H9 (cell line): Measurements from ENCODE around the gene PLEK2. TPM values are rescaled to one million over a fixed set of nuclear protein-coding genes. Genes with fewer than 3 reads are reported as not detected.
"Not testable (repeated sequence)": the region's sequence is repeated elsewhere in the genome, so short reads cannot be mapped to it uniquely, and the experiment has no call there.

Source experiments
- DNase-seq: peaks from one replicate; pipeline ENCODE4 v3.0.0-alpha.2; 2017
- H2AFZ ChIP-seq: one replicate; pipeline ENCODE4 v1.6.1; 2013; ENCODE audit warnings: mild to moderate bottlenecking, low read length, control low read depth, moderate library complexity
- H2AK5ac ChIP-seq: 2 replicates; pipeline ENCODE4 v1.6.1; 2013; ENCODE audit warnings: low read length, control low read depth, mixed read lengths; ENCODE audit not compliant: insufficient read length
- H2BK120ac ChIP-seq: one replicate; pipeline ENCODE4 v1.6.1; 2013; ENCODE audit warnings: low read depth, mild to moderate bottlenecking, low read length, control low read depth, inconsistent platforms; ENCODE audit not compliant: poor library complexity, severe bottlenecking
- H2BK12ac ChIP-seq: 2 replicates; pipeline ENCODE4 v1.6.1; 2013; ENCODE audit warnings: low read length, control low read depth, mixed read lengths, low read depth; ENCODE audit not compliant: insufficient read length
- H2BK15ac ChIP-seq: 2 replicates; pipeline ENCODE4 v1.6.1; 2013; ENCODE audit warnings: low read depth, low read length, control low read depth
- H2BK20ac ChIP-seq: one replicate; pipeline ENCODE4 v1.6.1; 2013; ENCODE audit warnings: low read depth, mild to moderate bottlenecking, low read length, control low read depth, inconsistent platforms; ENCODE audit not compliant: poor library complexity, severe bottlenecking
- H2BK5ac ChIP-seq: 2 replicates; pipeline ENCODE4 v1.6.1; 2013; ENCODE audit warnings: low read length, control low read depth, mixed read lengths; ENCODE audit not compliant: insufficient read length
- H3K14ac ChIP-seq: 2 replicates; pipeline ENCODE4 v1.6.1; 2013; ENCODE audit warnings: low read length, control low read depth; ENCODE audit not compliant: insufficient read depth
- H3K18ac ChIP-seq: 2 replicates; pipeline ENCODE4 v1.6.1; 2013; ENCODE audit warnings: low read depth, mild to moderate bottlenecking, mixed read lengths, low read length, control low read depth; ENCODE audit not compliant: insufficient read length
- H3K23ac ChIP-seq: 2 replicates; pipeline ENCODE4 v1.6.1; 2013; ENCODE audit warnings: low read length, control low read depth, mixed read lengths, low read depth; ENCODE audit not compliant: insufficient read length
- H3K23me2 ChIP-seq: 2 replicates; pipeline ENCODE4 v1.6.1; 2013; ENCODE audit warnings: low read depth, mild to moderate bottlenecking, mixed read lengths, low read length, control low read depth; ENCODE audit not compliant: insufficient read length, poor library complexity, severe bottlenecking
- H3K27ac ChIP-seq: 2 replicates; pipeline ENCODE4 v1.5.1; 2013; ENCODE audit warnings: low read length, control low read depth, mixed read lengths, low read depth; ENCODE audit not compliant: insufficient read length
- H3K27me3 ChIP-seq: 2 replicates; pipeline ENCODE4 v1.6.1; 2013; ENCODE audit warnings: low read length, control low read depth, inconsistent platforms; ENCODE audit not compliant: insufficient read depth
- H3K4ac ChIP-seq: 2 replicates; pipeline ENCODE4 v1.6.1; 2013; ENCODE audit warnings: low read depth, mild to moderate bottlenecking, control low read depth, inconsistent platforms, low read length, moderate library complexity
- H3K4me1 ChIP-seq: 2 replicates; pipeline ENCODE4 v1.6.1; 2013; ENCODE audit warnings: low read length, control low read depth, inconsistent platforms; ENCODE audit not compliant: insufficient read depth
- H3K4me2 ChIP-seq: 2 replicates; pipeline ENCODE4 v1.6.1; 2013; ENCODE audit warnings: low read length, control low read depth, mixed read lengths; ENCODE audit not compliant: insufficient read length, insufficient read depth
- H3K56ac ChIP-seq: 2 replicates; pipeline ENCODE4 v1.6.1; 2013; ENCODE audit warnings: low read depth, mild to moderate bottlenecking, mixed read lengths, low read length, control low read depth; ENCODE audit not compliant: insufficient read length
- H3K79me1 ChIP-seq: 2 replicates; pipeline ENCODE4 v1.6.1; 2013; ENCODE audit warnings: low read depth, mild to moderate bottlenecking, moderate library complexity, low read length, control low read depth, inconsistent platforms; ENCODE audit not compliant: insufficient read depth, poor library complexity, severe bottlenecking
- H3K79me2 ChIP-seq: 2 replicates; pipeline ENCODE4 v1.6.1; 2013; ENCODE audit warnings: low read length, control low read depth, inconsistent platforms; ENCODE audit not compliant: insufficient read depth
- H3K9ac ChIP-seq: 2 replicates; pipeline ENCODE4 v1.6.1; 2013; ENCODE audit warnings: low read length, control low read depth, mixed read lengths; ENCODE audit not compliant: insufficient read length; ENCODE audit errors: extremely low read depth
- H3K9me3 ChIP-seq: one replicate; pipeline ENCODE4 v1.6.1; 2013; ENCODE audit warnings: low read depth, low read length, inconsistent platforms; ENCODE audit not compliant: control insufficient read depth
- H3T11ph ChIP-seq: one replicate; pipeline ENCODE4 v1.6.1; 2013; ENCODE audit warnings: mild to moderate bottlenecking, low read length, control low read depth, inconsistent platforms
- H4K20me1 ChIP-seq: one replicate; pipeline ENCODE4 v1.6.1; 2013; ENCODE audit not compliant: control insufficient read depth, insufficient read length, insufficient read depth
- H4K5ac ChIP-seq: 2 replicates; pipeline ENCODE4 v1.6.1; 2013; ENCODE audit warnings: low read depth, mild to moderate bottlenecking, mixed read lengths, low read length, control low read depth; ENCODE audit not compliant: insufficient read length
- H4K8ac ChIP-seq: replicated peaks from 2 replicates; pipeline ENCODE4 v1.6.1; 2013; ENCODE audit warnings: low read length, control low read depth, mixed read lengths, low read depth; ENCODE audit not compliant: insufficient read length
- H4K91ac ChIP-seq: 2 replicates; pipeline ENCODE4 v1.6.1; 2013; ENCODE audit warnings: low read depth, mild to moderate bottlenecking, moderate library complexity, mixed read lengths, low read length, control low read depth; ENCODE audit not compliant: insufficient read length
- H3K27ac Mint-ChIP-seq, 3 experiments: 2 replicates in 2 of 3; 3 replicates in 1 of 3; pipeline ENCODE4 v1.8.0; 2020 to 2021; ENCODE audit warnings: mixed read lengths in 3 of 3, mild to moderate bottlenecking in 1 of 3, moderate library complexity in 1 of 3
- H3K27me3 Mint-ChIP-seq: 2 replicates; pipeline ENCODE4 v1.8.0; 2021; ENCODE audit warnings: low read depth, mild to moderate bottlenecking, moderate library complexity, mixed read lengths
- H3K36me3 Mint-ChIP-seq, 3 experiments: 2 replicates in 2 of 3; 3 replicates in 1 of 3; pipeline ENCODE4 v1.8.0; 2020 to 2021; ENCODE audit warnings: low read depth in 3 of 3, mixed read lengths in 3 of 3; ENCODE audit not compliant: insufficient read depth in 1 of 3
- H3K4me1 Mint-ChIP-seq, 2 experiments: 2 replicates each; pipeline ENCODE4 v1.8.0; 2020; ENCODE audit warnings: mixed read lengths in 2 of 2
- H3K4me3 Mint-ChIP-seq, 2 experiments: 2 replicates in 1 of 2; 3 replicates in 1 of 2; pipeline ENCODE4 v1.8.0; 2020 to 2021; ENCODE audit warnings: mild to moderate bottlenecking in 2 of 2, mixed read lengths in 2 of 2, moderate library complexity in 1 of 2
- H3K9me3 Mint-ChIP-seq, 2 experiments: 2 replicates in 1 of 2; 3 replicates in 1 of 2; pipeline ENCODE4 v1.8.0; 2020; ENCODE audit warnings: mild to moderate bottlenecking in 2 of 2, mixed read lengths in 2 of 2, moderate library complexity in 1 of 2
- WGBS: extraction: QIAGEN DNeasy Blood & Tissue Kit; methylation state at CpG from one replicate; pipeline ENCODE4 v1.1.7; 2013; ENCODE audit warnings: missing lambda C conversion rate, low lambda C conversion rate, mixed read lengths; ENCODE audit not compliant: insufficient read length; ENCODE audit errors: extremely low coverage; 5-methylcytosine and 5-hydroxymethylcytosine counted together
- total RNA-seq: library from RNA; stranded (reverse); gene quantifications from 2 replicates; pipeline ENCODE4 v1.2.1, GENCODE V29; 2021
- TF ChIP-seq, protein P1 (sequence below): fragments of 200-600 bp; sonication (generic); conservative IDR thresholded peaks from 3 replicates; pipeline ENCODE4 v1.8.0; 2021; ENCODE audit warnings: antibody characterized with exemption, mild to moderate bottlenecking

Gene PLEK2
- total RNA-seq, 1 experiment from 2014 or later, result not detected

DNA sequence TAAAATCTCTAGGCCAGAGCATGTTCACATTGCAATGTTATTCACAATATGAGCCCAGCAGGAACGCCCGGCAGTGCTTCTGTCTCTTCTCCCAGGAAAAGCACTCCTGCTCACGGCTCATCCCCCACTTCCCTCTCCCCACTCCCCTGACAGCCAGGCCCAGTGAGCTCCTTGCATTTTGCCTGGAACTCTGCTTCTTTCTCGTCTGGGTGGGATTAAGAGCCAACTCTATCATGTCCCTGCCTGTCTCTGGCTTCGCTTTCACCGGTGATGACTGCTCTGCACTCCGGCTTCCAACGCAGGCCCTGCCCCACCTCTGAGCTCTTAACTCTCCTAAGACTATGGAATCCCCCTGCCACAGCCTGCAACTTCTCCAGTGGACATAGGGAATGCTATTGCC lies 2.5 kb downstream of the PLEK2 start:
- H3K27ac Mint-ChIP-seq, result peak overlapping the region in 1 of 3 experiments; percentile 23; a peak in 1 of 7 replicates
- H3K4me2 ChIP-seq, result no peak overlapping the region
- H3K9me3 Mint-ChIP-seq, result no peaks in the 10 kb centered on the region
- H3K18ac ChIP-seq, result no peak overlapping the region
- no peaks in the 10 kb centered on the region for H3K9me3 ChIP-seq
- H3K4me3 Mint-ChIP-seq, result no peak overlapping the region
- no peaks in the 10 kb centered on the region for H3K27me3 Mint-ChIP-seq
- H3K4me1 Mint-ChIP-seq, result peaks cover 6 to 19% of the 10 kb centered on the region in 2 experiments
- no peak overlapping the region for H2BK5ac ChIP-seq
- no peak overlapping the region for H3K14ac ChIP-seq
- TF ChIP-seq, protein P1, sequence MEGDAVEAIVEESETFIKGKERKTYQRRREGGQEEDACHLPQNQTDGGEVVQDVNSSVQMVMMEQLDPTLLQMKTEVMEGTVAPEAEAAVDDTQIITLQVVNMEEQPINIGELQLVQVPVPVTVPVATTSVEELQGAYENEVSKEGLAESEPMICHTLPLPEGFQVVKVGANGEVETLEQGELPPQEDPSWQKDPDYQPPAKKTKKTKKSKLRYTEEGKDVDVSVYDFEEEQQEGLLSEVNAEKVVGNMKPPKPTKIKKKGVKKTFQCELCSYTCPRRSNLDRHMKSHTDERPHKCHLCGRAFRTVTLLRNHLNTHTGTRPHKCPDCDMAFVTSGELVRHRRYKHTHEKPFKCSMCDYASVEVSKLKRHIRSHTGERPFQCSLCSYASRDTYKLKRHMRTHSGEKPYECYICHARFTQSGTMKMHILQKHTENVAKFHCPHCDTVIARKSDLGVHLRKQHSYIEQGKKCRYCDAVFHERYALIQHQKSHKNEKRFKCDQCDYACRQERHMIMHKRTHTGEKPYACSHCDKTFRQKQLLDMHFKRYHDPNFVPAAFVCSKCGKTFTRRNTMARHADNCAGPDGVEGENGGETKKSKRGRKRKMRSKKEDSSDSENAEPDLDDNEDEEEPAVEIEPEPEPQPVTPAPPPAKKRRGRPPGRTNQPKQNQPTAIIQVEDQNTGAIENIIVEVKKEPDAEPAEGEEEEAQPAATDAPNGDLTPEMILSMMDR, result no peak
- no peak overlapping the region for H2AK5ac ChIP-seq
- H2BK20ac ChIP-seq, result no peak overlapping the region
- H2BK15ac ChIP-seq, result no peak overlapping the region
- H3K27ac ChIP-seq, result no peak overlapping the region
- no peaks in the 10 kb centered on the region; the same call in 1 of the 2 replicates for H3K27me3 ChIP-seq
- H2BK120ac ChIP-seq, result no peak overlapping the region
- no peak overlapping the region for H3K23ac ChIP-seq
- no peaks in the 10 kb centered on the region for H3K4me1 ChIP-seq
- H3K79me2 ChIP-seq, result no peaks in the 10 kb centered on the region
- H3K23me2 ChIP-seq, result no peaks in the 10 kb centered on the region
- H3K79me1 ChIP-seq, result no peaks in the 10 kb centered on the region
- WGBS, result no CpG with 5 or more reads among the region's 8 CpGs
- H3K9ac ChIP-seq, result no peak overlapping the region
- H3K4ac ChIP-seq, result no peak overlapping the region
- H4K91ac ChIP-seq, result no peak overlapping the region
- H3T11ph ChIP-seq, result no peak overlapping the region
- no peak overlapping the region for H4K5ac ChIP-seq
- no peaks in the 10 kb centered on the region for H4K20me1 ChIP-seq
- no peak for DNase-seq
- no peak overlapping the region for H2BK12ac ChIP-seq
- H4K8ac ChIP-seq, result no peak overlapping the region
- no peak overlapping the region for H2AFZ ChIP-seq
- no peak overlapping the region for H3K56ac ChIP-seq
- no peaks in the 10 kb centered on the region for H3K36me3 Mint-ChIP-seq

DNA sequence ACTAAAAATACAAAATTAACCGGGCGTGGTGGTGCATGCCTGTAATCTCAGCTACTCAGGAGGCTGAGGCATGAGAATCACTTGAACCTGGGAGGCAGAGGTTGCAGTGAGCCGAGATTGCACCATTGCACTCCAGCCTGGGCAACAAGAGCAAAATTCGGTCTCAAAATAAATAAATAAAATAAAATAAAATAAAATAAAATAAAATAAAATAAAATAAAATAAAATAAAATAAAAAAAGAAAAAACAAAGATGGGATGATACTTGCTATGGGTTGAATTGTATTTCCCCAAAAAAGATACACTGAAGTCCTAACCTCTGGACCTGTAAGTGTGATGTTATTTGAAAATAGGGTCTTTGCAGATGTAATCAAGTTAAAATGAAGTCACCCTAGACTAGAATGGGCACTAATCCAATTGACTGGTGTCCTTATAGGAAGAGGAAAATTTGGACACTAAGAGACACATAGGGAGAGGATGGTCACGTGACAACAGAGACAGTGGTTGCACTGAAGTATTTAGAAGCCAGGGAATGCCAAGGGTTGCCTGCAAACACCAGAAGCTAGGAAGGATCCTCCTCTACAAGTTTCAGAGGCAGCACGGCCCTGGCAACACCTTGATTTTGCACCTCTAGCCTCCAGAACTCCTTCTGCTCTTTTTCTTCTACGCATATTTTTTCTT lies 3.7 kb downstream of the PLEK2 start:
- H3K4me3 Mint-ChIP-seq, H3K9ac ChIP-seq, H3K9me3 Mint-ChIP-seq, H3K18ac ChIP-seq, H2BK20ac ChIP-seq, H2BK12ac ChIP-seq, H4K20me1 ChIP-seq, H3K23ac ChIP-seq, H2AK5ac ChIP-seq, H3K36me3 Mint-ChIP-seq, H3K9me3 ChIP-seq, H3K4me1 ChIP-seq, H2AFZ ChIP-seq, H3T11ph ChIP-seq, H3K79me1 ChIP-seq, H3K27me3 ChIP-seq, H3K79me2 ChIP-seq, H3K27ac Mint-ChIP-seq, H3K27ac ChIP-seq, H3K27me3 Mint-ChIP-seq, H2BK15ac ChIP-seq, H4K8ac ChIP-seq, H2BK5ac ChIP-seq, H2BK120ac ChIP-seq, H3K23me2 ChIP-seq, DNase-seq, H3K14ac ChIP-seq, H3K4ac ChIP-seq, H4K5ac ChIP-seq, H3K56ac ChIP-seq, H3K4me2 ChIP-seq, H4K91ac ChIP-seq: not testable (repeated sequence)
- 100% methylated on average over 1 of the region's 7 CpGs for WGBS
- H3K4me1 Mint-ChIP-seq, result peaks cover 6 to 19% of the 10 kb centered on the region in 2 experiments
